HCT116 (cell line): ENCODE measurements around the gene SLAIN2. TPM values are rescaled to one million over a fixed set of nuclear protein-coding genes. Genes with fewer than 3 reads are reported as not detected.

Experiments
- ATAC-seq: fragments of 200-7000 bp; cut with Tn5 transposase; 2 replicates; pipeline ENCODE4 v1.9.1; 2020; ENCODE audit warnings: mild to moderate bottlenecking, moderate library complexity
- Bru-seq: library from RNA; stranded (reverse); fragments of 400-500 nt; gene quantifications from one replicate; lab custom pipeline; 2021; lab: Mats Ljungman, UMichigan
- BruChase-seq, 2 experiments: library from RNA; stranded (reverse); fragments of 400-500 nt; gene quantifications; one replicate each; lab custom pipeline; 2021; lab: Mats Ljungman, UMichigan
- BruUV-seq: library from RNA; stranded (reverse); fragments of 400-500 nt; replicated peaks from 2 replicates; lab custom pipeline; 2021; lab: Mats Ljungman, UMichigan
- CTCF ChIA-PET: fragments of 300-600 bp; sonication (Branson Sonifier 250); formaldehyde crosslinking; loops from one replicate; lab custom pipeline; 2021; ENCODE audit warnings: antibody characterized with exemption; lab: Charles Lee
- POLR2A ChIA-PET: fragments of 300-600, 350-600 bp; sonication (Branson Sonifier 250); formaldehyde crosslinking; loops from one replicate; lab custom pipeline; 2021; ENCODE audit warnings: antibody characterized with exemption; lab: Charles Lee
- RAD21 ChIA-PET, 2 experiments: fragments of 300-600 bp; sonication (Branson Sonifier 250); formaldehyde crosslinking; loops; one replicate each; lab custom pipeline; 2023; ENCODE audit warnings: low total read pairs in 2 of 2; ENCODE audit not compliant: uncharacterized antibody in 2 of 2, unreplicated experiment in 2 of 2, low non-redundant PET in 1 of 2; lab: Charles Lee
- DNase-seq: peaks from one replicate; pipeline ENCODE4 v3.0.0-alpha.2; 2010; ENCODE audit warnings: low read depth, low spot score
- H2AFZ ChIP-seq: fragments of 200-600 bp; shearing (Covaris generic), sonication (generic); 2 replicates; pipeline ENCODE4 v1.6.1; 2017; ENCODE audit warnings: low read depth, mixed run types, mixed read lengths, antibody characterized with exemption, low read length; ENCODE audit not compliant: poor library complexity, severe bottlenecking
- H3K27ac ChIP-seq: 2 replicates; pipeline ENCODE4 v1.5.1; 2012; ENCODE audit warnings: low read depth, low read length
- H3K27me3 ChIP-seq: fragments of 200-600 bp; sonication (generic); 2 replicates; pipeline ENCODE4 v1.6.1; 2016; ENCODE audit warnings: mixed run types, low read length, mixed read lengths; ENCODE audit not compliant: insufficient read depth
- H3K36me3 ChIP-seq, 2 experiments: fragments of 200-500 bp in 1 of 2; fragments of 200-600 bp in 1 of 2; sonication (Bioruptor generic) in 1 of 2; sonication (generic) in 1 of 2; 2 replicates each; pipeline versions ENCODE4 v1.5.1 to v1.6.1; 2014 to 2016; ENCODE audit warnings: low read length in 2 of 2, inconsistent platforms in 1 of 2, mixed read lengths in 1 of 2, mixed run types in 1 of 2; ENCODE audit not compliant: insufficient read depth in 2 of 2, control insufficient read depth in 1 of 2
- H3K4me1 ChIP-seq, 2 experiments: fragments of 200-600 bp in 1 of 2; sonication (generic) in 1 of 2; 2 replicates each; pipeline versions ENCODE4 v1.5.1 to v1.6.1; 2012 to 2017; ENCODE audit warnings: low read length in 2 of 2, inconsistent platforms in 1 of 2, mild to moderate bottlenecking in 1 of 2, mixed read lengths in 1 of 2, mixed run types in 1 of 2, moderate library complexity in 1 of 2; ENCODE audit not compliant: insufficient read depth in 2 of 2, control insufficient read depth in 1 of 2
- H3K4me2 ChIP-seq: fragments of 200-600 bp; sonication (generic); 2 replicates; pipeline ENCODE4 v1.6.1; 2017; ENCODE audit warnings: mixed run types, low read length, mixed read lengths
- H3K4me3 ChIP-seq, 2 experiments: fragments of 200-600 bp in 1 of 2; sonication (generic) in 1 of 2; replicated peaks in 1 of 2; 2 replicates each; pipeline ENCODE4 v1.5.1; 2011 to 2016; ENCODE audit warnings: low read length in 2 of 2, control low read depth in 1 of 2, low read depth in 1 of 2, mild to moderate bottlenecking in 1 of 2, mixed read lengths in 1 of 2, mixed run types in 1 of 2
- H3K79me2 ChIP-seq: fragments of 200-600 bp; sonication (generic); 2 replicates; pipeline ENCODE4 v1.6.1; 2017; ENCODE audit warnings: mild to moderate bottlenecking, mixed run types, low read length, moderate library complexity, mixed read lengths; ENCODE audit not compliant: insufficient read depth
- H3K9ac ChIP-seq: fragments of 200-600 bp; sonication (generic); 2 replicates; pipeline ENCODE4 v1.6.1; 2016; ENCODE audit warnings: low read length, mixed read lengths
- H3K9me2 ChIP-seq: fragments of 200-600 bp; sonication (generic), shearing (Covaris generic); 2 replicates; pipeline ENCODE4 v1.6.1; 2017; ENCODE audit warnings: mixed run types, mild to moderate bottlenecking, moderate library complexity; ENCODE audit not compliant: insufficient read depth
- H3K9me3 ChIP-seq, 2 experiments: fragments of 200-500 bp in 1 of 2; fragments of 200-600 bp in 1 of 2; sonication (Bioruptor generic) in 1 of 2; sonication (generic) in 1 of 2; 2 replicates each; pipeline ENCODE4 v1.6.1; 2014 to 2017; ENCODE audit warnings: low read length in 2 of 2, mixed read lengths in 2 of 2, inconsistent platforms in 1 of 2, low read depth in 1 of 2, mild to moderate bottlenecking in 1 of 2, mixed run types in 1 of 2, moderate library complexity in 1 of 2; ENCODE audit not compliant: control insufficient read depth in 1 of 2, insufficient read depth in 1 of 2
- H4K20me1 ChIP-seq: fragments of 200-600 bp; sonication (generic), shearing (Covaris generic); 2 replicates; pipeline ENCODE4 v1.6.1; 2017; ENCODE audit warnings: mixed run types, mild to moderate bottlenecking, moderate library complexity; ENCODE audit not compliant: insufficient read depth
- CBX3 ChIP-seq: IDR thresholded peaks from 2 replicates; pipeline ENCODE4 v1.6.1; 2012; ENCODE audit warnings: low read depth
- CEBPB ChIP-seq: IDR thresholded peaks from 2 replicates; pipeline ENCODE4 v1.6.1; 2012; ENCODE audit warnings: low read depth
- EGR1 ChIP-seq: IDR thresholded peaks from 2 replicates; pipeline ENCODE4 v1.6.1; 2012; ENCODE audit warnings: low read depth
- ELF1 ChIP-seq: IDR thresholded peaks from 2 replicates; pipeline ENCODE4 v1.6.1; 2012; ENCODE audit warnings: low read depth, borderline replicate concordance
- EZH2 ChIP-seq: fragments of 200-600 bp; sonication (generic); IDR thresholded peaks from 2 replicates; pipeline ENCODE4 v1.6.1; 2017; ENCODE audit warnings: antibody characterized with exemption, mixed run types
- EZH2phosphoT487 ChIP-seq: fragments of 200-600 bp; IDR thresholded peaks from 2 replicates; pipeline ENCODE4 v1.6.1; 2018; ENCODE audit warnings: antibody characterized with exemption, borderline replicate concordance
- FOSL1 ChIP-seq: IDR thresholded peaks from 2 replicates; pipeline ENCODE4 v1.6.1; 2012; ENCODE audit warnings: low read depth
- JUND ChIP-seq: IDR thresholded peaks from 2 replicates; pipeline ENCODE4 v1.6.1; 2012
- POLR2A ChIP-seq: IDR thresholded peaks from 2 replicates; pipeline ENCODE4 v1.7.0; 2011; ENCODE audit warnings: borderline replicate concordance; ENCODE audit not compliant: insufficient read depth, insufficient read length; ENCODE audit errors: extremely low read depth
- POLR2AphosphoS5 ChIP-seq: IDR thresholded peaks from 2 replicates; pipeline ENCODE4 v1.6.1; 2011; ENCODE audit warnings: mild to moderate bottlenecking, low read depth, low read length, moderate library complexity
- RAD21 ChIP-seq: IDR thresholded peaks from 2 replicates; pipeline ENCODE4 v1.6.1; 2012; ENCODE audit warnings: low read depth, mild to moderate bottlenecking
- SIN3A ChIP-seq: IDR thresholded peaks from 2 replicates; pipeline ENCODE4 v1.6.1; 2012; ENCODE audit warnings: low read depth
- SP1 ChIP-seq: IDR thresholded peaks from 2 replicates; pipeline ENCODE4 v1.6.1; 2012; ENCODE audit warnings: low read depth
- SRF ChIP-seq: IDR thresholded peaks from 2 replicates; pipeline ENCODE4 v1.6.1; 2012; ENCODE audit warnings: low read depth
- TCF7L2 ChIP-seq: IDR thresholded peaks from 2 replicates; pipeline ENCODE4 v1.7.0; 2011; ENCODE audit warnings: borderline replicate concordance, inconsistent platforms; ENCODE audit not compliant: insufficient read depth, insufficient read length; ENCODE audit errors: extremely low read depth
- ZFX ChIP-seq: fragments of 450-650 bp; IDR thresholded peaks from 2 replicates; pipeline ENCODE4 v1.6.1; 2017
- ZNF274 ChIP-seq: fragments of 200-500 bp; sonication (Bioruptor generic); IDR thresholded peaks from 2 replicates; pipeline ENCODE4 v1.6.1; 2014; ENCODE audit warnings: mild to moderate bottlenecking, low read depth, low read length, inconsistent platforms
- intact Hi-C: fragments of 100-400 bp; cut with micrococcal nuclease; formaldehyde crosslinking; loops from 2 replicates; pipeline ENCODE4 v1.10.0; 2022
- long read RNA-seq: library from polyadenylated mRNA; unstranded; transcript quantifications from one replicate; pipeline ENCODE4 v2.0.0, GENCODE V29; 2021; ENCODE audit not compliant: unreplicated experiment
- polyA plus RNA-seq: library from polyadenylated mRNA; unstranded; fragments of >200 nt; gene quantifications from 2 replicates; pipeline ENCODE4 v1.2.1, GENCODE V29; 2012; ENCODE audit warnings: missing spikeins
- total RNA-seq: library from RNA; stranded (reverse); gene quantifications from one replicate; pipeline ENCODE4 v1.2.1, GENCODE V29; 2021; ENCODE audit not compliant: unreplicated experiment
- TF ChIP-seq, protein P1 (sequence below): IDR thresholded peaks from 2 replicates; pipeline ENCODE4 v1.6.1; 2012
- TF ChIP-seq, protein P2 (sequence below), 3 experiments: fragments of 200-600 bp in 1 of 3; sonication (generic) in 1 of 3; IDR thresholded peaks in 2 of 3; conservative IDR thresholded peaks in 1 of 3; 2 replicates each; pipeline ENCODE4 v1.5.1; 2012 to 2017; ENCODE audit warnings: low read depth in 2 of 3, low read length in 2 of 3, antibody characterized with exemption in 1 of 3, borderline replicate concordance in 1 of 3, control low read depth in 1 of 3, mild to moderate bottlenecking in 1 of 3, mixed read lengths in 1 of 3, mixed run types in 1 of 3, moderate library complexity in 1 of 3; ENCODE audit not compliant: insufficient read depth in 1 of 3
- TF ChIP-seq, protein P3 (sequence below): IDR thresholded peaks from 2 replicates; pipeline ENCODE4 v1.6.1; 2011; ENCODE audit warnings: mild to moderate bottlenecking, low read length, moderate library complexity; ENCODE audit not compliant: insufficient replicate concordance; ENCODE audit errors: extremely low read depth
- TF ChIP-seq, protein P4 (sequence below): IDR thresholded peaks from 2 replicates; pipeline ENCODE4 v1.6.1; 2012

SLAIN2 gene
- total RNA-seq (50.3 TPM), Bru-seq, nascent RNA (percentile 74 among the genes with signal in this experiment), BruChase-seq, experiment 1, labeled RNA remaining after a 6-hour chase (percentile 80 among the genes with signal in this experiment), BruChase-seq, experiment 2, labeled RNA remaining after a 2-hour chase (percentile 75 among the genes with signal in this experiment)
- 15.3 and 21.5 TPM in 2 replicates for polyA plus RNA-seq
- long read RNA-seq, full-length matches to known transcripts: 17 of 60 reads
- long read RNA-seq, partial matches to known transcripts: 25 of 60 reads
- long read RNA-seq, other reads (novel, unspliced or antisense): 18 of 60 reads

- ChIA-PET CTCF (interaction anchor here (0.6 kb wide), 1 partner anchor 15 kb away, joined by 3 read pairs; no protein-coding TSS in a partner anchor), POLR2A (interaction anchor here (0.6 to 1.0 kb wide), 7 partner anchors 9 to 439 kb away, joined by 3 to 6 read pairs (median 3); partner anchors contain the start of gene FRYL), RAD21 (no interaction called here)
- peak within 1 kb of the TSS; percentile 75 for H3K27ac ChIP-seq
- intact Hi-C loops: no loop called here
- no TSS peak for BruUV-seq
- H3K9ac ChIP-seq: peak within 1 kb of the TSS; percentile 76
- H3K9me3 ChIP-seq: no peaks in the 10 kb centered on the region
- DNase-seq: peak; percentile 86
- peaks cover 47% of the 10 kb centered on the region for H3K79me2 ChIP-seq
- ATAC-seq: peak; percentile 92
- no peaks in the 10 kb centered on the region for H4K20me1 ChIP-seq
- H3K4me1 ChIP-seq: peaks cover 18 to 26% of the 10 kb centered on the region in 2 experiments
- H3K27me3 ChIP-seq: no peaks in the 10 kb centered on the region
- peak within 1 kb of the TSS; percentile 57 for H2AFZ ChIP-seq
- H3K36me3 ChIP-seq: no peaks in the 10 kb centered on the region
- H3K4me3 ChIP-seq: peak within 1 kb of the TSS; percentile 72 to 85
- no peaks in the 10 kb centered on the region for H3K9me2 ChIP-seq
- H3K4me2 ChIP-seq: peak within 1 kb of the TSS; percentile 91
- TF ChIP-seq, protein P1, sequence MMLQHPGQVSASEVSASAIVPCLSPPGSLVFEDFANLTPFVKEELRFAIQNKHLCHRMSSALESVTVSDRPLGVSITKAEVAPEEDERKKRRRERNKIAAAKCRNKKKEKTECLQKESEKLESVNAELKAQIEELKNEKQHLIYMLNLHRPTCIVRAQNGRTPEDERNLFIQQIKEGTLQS: no peak
- TF ChIP-seq SRF (no peak), POLR2A (peak; percentile 32), EZH2phosphoT487 (no peak), ZNF274 (no peak), ELF1 (no peak), EZH2 (no peak), ZFX (no peak), POLR2AphosphoS5 (peak; percentile 89), CEBPB (no peak), JUND (no peak), SIN3A (no peak), TCF7L2 (peak; percentile 45), RAD21 (no peak), EGR1 (peak; percentile 63; the same call in 1 of the 2 replicates), SP1 (peak; percentile 31), FOSL1 (no peak), CBX3 (no peak)
- TF ChIP-seq, protein P2, sequence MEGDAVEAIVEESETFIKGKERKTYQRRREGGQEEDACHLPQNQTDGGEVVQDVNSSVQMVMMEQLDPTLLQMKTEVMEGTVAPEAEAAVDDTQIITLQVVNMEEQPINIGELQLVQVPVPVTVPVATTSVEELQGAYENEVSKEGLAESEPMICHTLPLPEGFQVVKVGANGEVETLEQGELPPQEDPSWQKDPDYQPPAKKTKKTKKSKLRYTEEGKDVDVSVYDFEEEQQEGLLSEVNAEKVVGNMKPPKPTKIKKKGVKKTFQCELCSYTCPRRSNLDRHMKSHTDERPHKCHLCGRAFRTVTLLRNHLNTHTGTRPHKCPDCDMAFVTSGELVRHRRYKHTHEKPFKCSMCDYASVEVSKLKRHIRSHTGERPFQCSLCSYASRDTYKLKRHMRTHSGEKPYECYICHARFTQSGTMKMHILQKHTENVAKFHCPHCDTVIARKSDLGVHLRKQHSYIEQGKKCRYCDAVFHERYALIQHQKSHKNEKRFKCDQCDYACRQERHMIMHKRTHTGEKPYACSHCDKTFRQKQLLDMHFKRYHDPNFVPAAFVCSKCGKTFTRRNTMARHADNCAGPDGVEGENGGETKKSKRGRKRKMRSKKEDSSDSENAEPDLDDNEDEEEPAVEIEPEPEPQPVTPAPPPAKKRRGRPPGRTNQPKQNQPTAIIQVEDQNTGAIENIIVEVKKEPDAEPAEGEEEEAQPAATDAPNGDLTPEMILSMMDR (IDR thresholded peaks at IDR 0.05 in 2 of 3, conservative IDR thresholded peaks at IDR 0.05 in 1 of 3; ENCODE audit: borderline replicate concordance in 1 of 3, insufficient read depth in 1 of 3, low read depth in 2 of 3, low read length in 2 of 3): peak in 1 of 3 experiments; percentile 24; a peak in 2 of 6 replicates
- TF ChIP-seq, protein P3, sequence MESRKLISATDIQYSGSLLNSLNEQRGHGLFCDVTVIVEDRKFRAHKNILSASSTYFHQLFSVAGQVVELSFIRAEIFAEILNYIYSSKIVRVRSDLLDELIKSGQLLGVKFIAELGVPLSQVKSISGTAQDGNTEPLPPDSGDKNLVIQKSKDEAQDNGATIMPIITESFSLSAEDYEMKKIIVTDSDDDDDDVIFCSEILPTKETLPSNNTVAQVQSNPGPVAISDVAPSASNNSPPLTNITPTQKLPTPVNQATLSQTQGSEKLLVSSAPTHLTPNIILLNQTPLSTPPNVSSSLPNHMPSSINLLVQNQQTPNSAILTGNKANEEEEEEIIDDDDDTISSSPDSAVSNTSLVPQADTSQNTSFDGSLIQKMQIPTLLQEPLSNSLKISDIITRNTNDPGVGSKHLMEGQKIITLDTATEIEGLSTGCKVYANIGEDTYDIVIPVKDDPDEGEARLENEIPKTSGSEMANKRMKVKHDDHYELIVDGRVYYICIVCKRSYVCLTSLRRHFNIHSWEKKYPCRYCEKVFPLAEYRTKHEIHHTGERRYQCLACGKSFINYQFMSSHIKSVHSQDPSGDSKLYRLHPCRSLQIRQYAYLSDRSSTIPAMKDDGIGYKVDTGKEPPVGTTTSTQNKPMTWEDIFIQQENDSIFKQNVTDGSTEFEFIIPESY: no peak
- TF ChIP-seq, protein P4, sequence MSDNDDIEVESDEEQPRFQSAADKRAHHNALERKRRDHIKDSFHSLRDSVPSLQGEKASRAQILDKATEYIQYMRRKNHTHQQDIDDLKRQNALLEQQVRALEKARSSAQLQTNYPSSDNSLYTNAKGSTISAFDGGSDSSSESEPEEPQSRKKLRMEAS: no peak
Measured at GRCh38 chr4:48340965-48341775, at the start of gene SLAIN2. Gene SLAIN2 (plus strand): TSS chr4:48341529. CDS start chr4:48341740, 211 bp downstream.
